HG03558 (cell line): ENCODE measurements around the gene DEAF1.
"Not testable (repeated sequence)": the region's sequence is repeated elsewhere in the genome, so short reads cannot be mapped to it uniquely, and the experiment has no call there.

Experiments
- ATAC-seq: cut with Tn5 transposase; IDR thresholded peaks from one replicate; pipeline ENCODE4 v1.9.1; 2021; ENCODE audit warnings: moderate number of reproducible peaks; ENCODE audit not compliant: unreplicated experiment; ENCODE audit errors: extremely low read depth

The DEAF1 gene

DNA sequence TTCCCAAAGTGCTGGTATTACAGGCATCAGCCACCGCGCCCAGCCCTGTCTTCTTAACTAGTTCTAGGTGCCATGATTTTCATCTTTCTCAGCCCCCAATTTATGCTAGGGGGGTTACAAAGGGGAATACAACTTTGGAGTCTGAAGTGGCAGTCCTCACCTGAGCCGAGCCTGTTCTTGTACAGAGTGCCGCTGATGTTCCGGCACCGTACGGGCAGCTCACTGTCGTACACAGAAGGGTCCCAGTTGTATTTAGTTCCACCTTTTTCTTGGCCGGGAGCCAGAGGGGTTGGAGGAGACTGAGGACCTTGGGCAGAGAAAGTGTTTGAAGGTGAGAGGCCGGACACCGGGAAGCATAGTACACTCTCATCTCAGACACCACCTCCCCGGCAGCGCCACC is 7.3 kb downstream of the DEAF1 start:
- ATAC-seq = no peak

DNA sequence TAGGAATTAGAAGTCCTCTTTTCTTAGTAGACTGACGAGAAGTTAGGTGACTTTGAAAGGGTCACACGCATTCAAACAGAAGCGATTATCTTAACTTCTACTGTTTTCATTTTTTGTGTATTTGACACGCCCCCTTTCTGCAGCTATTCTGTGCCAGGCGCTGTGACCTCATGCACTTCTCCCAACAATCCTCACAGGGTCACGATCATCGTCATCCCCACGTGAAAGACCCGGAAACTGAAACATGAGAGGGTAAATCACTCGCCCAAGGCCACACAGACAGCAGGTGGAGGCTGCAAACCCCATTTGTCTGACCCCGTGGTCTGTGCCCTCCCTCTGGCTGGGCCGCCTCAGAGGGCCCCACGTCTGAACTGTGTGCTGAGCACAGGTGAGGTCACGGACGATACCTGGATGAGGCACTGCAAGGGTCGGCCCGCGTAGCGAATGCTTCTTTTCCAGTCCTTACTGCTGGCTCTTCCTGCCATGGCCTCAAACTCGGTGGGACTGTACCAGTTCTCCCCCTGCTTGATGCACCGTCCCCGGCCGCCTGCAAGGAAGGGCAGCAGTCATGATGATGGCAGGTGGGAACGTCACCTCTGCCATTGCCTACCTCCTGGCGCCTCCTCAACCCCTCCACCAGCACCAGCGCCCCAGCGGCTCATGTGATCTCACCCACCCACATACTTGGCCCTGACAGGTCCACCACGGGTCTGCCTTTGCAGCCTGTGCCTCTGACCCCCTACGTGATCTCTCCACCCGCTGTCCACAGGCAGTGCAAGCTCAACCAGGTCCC is 8.4 kb downstream of the DEAF1 start:
- no peak for ATAC-seq

DNA sequence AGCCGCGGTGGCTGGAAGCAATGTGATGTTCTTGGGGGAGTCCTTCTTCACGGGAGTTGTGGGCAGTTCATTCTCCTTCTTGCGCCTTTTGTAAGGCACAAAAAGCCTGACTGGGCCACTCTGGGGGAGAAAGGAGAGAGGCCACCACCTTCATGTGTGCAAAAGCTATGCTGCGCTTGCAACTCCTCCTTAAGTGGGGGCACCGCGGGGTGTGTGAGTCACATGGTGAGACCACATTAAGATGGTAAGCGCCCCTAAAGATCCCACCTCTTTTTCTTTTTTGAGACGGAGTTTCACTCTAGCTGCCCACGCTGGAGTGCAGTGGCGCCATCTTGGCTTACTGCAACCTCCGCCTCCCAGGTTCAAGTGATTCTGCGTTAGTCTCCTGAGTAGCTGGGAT is 14.1 kb downstream of the DEAF1 start:
- ATAC-seq = no peak

DNA sequence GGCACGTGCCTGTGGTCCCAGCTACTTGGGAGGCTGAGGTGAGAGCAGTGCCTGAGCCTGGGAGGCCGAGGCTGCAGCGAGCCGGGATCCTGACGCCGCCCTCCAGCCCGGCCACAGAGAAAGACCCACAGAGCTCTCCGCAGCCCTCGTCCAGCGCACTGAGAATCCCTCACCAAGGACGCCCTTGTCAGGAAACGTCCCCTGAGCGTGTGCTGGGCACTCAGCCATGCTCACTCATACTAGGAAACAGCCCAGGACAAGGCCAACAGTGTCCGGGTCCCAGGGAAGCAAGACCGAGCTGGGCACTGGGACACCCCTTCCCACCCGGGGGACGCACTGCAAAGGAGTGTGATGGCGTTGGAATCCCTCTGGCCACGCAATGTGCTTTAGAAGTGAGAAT is 14.5 kb downstream of the DEAF1 start:
- ATAC-seq = no peak

DNA sequence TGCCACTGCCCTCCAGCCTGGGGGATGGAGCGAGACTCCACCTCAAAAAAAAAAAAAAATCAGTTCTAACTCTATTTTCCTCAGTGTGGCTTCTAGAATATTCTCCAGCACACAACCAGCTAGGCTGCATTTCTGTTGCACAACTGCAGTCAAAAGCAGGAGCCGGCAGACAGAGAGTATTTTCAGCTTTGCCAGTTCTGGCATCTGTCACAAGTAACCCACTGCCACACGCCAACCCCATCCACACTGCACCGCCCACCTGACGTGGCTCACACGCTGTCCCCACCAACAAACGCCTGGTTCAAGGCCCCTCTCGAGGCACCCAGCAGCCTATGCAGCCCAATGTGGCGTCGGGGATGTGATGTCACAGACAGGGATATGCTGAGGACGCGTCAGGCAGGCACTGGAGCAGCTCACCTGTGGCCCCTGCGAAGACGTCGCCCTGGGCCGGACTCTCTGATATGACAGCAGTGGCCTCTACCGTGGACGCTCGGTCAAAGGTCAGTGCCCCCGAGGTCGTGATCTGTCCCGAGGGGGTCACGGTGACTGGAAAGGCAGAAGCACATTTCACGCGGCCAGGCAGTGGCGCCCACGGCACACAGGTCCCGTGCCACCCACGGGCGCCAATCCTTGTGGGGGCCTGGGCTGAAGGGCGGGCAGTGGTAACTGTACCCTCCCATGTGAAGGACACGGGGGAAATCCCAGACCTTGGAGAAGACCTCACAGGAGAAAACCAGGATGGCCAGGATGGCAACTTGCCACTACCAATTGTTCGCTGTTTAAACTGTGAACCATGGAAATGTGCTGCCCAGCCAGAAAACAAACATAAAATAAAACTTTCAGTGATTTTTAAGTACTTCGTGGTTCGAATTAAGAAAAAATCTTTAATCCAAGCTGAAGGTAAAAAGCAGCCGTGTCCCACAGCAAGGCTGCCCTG is 15.5 kb downstream of the DEAF1 start:
- ATAC-seq = no peak

DNA sequence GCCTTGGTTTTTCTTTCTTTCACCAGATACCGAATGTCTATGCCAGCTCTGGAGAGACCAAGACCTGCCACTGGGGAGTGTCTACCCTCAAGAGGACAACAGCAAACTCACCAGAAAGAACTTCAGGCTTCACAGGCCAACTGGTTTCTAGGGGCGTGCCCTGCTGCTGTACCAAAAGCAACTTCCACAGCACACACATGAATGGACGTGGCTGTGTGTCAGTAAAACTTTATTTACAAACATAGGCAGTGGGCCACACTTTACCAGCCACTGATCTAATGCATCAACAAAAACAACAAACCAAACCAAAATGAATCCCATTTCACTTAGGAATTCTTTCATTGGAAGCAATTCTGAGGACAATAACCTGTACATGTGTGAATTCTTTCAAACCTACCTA is 16.7 kb downstream of the DEAF1 start:
- ATAC-seq = no peak

DNA sequence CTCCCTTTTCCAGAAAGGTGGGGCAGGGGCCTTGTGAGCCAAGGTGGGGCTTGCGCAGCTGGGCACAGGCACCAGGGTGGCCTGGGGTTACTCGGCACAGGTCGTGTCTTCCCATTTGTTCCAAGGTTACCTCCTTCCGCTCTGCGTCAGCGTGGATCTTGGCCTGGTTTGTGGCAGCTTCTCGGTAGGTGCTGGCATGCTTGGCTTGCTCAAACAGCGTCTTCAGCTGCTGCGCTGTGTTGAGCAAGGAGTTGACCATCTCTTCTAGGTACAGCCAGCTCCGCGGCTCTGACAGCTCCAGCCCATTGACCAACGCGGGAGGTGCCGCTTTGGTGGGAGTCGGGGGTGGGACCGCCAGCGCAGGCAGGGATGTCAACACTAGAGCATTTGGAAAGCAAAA is 20.6 kb downstream of the DEAF1 start:
- ATAC-seq = no peak

DNA sequence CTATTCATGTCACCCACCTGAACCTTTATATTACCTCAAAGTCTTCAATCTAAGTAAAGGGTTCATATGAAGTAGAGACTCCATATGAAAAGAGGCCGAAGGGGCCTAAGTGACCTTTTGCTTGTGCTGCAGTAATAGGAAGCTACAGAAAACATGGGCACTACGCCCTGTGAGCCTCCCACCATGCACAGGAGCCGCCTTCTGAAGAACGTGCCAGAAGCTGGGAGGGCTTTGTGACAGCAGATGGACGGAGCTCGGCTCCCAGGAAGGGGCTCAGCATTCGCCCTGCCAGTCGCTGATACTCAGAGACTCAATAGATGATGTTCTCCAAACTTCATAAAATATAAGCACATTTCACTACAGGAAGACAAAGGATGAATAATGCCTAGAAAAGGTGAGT is 21.2 kb downstream of the DEAF1 start:
- no peak for ATAC-seq

DNA sequence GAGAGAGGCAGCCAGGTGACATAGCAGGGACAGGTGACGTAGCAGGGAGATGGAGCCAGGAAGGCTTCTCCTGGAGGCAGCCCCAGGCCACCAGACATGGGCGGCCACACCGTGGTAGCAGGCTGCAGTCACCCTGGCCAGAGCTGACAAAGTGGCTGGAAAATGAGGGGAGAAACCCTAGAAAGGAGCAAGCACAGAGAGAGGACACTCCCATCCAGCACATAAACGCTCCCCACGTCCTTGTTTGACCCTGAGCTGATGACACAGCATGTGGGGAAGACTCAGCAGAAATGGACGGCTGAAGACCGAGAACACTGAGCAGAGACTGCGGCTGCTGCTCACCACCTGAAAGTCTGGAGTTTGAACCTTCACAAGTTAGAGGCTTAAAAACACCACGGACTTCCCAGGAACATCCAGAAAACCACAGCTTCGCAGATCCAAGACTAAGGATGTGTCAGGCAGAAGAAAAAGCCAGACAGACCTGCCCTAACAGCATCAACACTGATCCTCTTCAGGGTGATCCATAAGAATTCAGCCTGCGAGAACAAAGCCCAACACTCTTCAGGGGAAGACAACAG is 29.2 kb downstream of the DEAF1 start:
- no peak for ATAC-seq

DNA sequence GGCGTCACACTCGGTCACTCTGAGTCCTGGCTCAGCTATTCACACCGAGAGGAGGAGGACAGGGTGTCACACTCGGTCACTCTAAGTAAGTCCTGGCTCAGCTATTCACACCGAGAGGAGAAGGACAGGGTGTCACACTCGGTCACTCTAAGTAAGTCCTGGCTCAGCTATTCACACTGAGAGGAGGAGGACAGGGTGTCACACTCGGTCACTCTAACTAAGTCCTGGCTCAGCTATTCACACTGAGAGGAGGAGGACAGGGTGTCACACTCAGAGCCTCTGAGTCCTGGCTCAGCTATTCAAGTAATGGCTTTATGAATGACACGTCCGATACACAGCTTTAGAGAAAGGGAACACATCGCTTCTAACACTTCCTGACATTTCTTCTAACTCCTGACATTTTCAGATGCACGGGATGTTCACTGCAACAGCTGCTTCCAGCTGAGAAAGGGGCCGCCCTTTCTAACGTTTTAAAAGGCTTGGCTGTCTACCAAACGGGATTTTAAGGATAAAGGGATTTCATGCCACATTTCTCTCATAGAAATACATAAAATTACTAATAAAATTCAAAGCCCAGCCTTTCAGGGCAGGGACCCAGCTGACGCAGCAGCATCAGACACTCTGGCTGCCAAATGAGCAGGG is 29.8 kb downstream of the DEAF1 start:
- ATAC-seq = no peak

DNA sequence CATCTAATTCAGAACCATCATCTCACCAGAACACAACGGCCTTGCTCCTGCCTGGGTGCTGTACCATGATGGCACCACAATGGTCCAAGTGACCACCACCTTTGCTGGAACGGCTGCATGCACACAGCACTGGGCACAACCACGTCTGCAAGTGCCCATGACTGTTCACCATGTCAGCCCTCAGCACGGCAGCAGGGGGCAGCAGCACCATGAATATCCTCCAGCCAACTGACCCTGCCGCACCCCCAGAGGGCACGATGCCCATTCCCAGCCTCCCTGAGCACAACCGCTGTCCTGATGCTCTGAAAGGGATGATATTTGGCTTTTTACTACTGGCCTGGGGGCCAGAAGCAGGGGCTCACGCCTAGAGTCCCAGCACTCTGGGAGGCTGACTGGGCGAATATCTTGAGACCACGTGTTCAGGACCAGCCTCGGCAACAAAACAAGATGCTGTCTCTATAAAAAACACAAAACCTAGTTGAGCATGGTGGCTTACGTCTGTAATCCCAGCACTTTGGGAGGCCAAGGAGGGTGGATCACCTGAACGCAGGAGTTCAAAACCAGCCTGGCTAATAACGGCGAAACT is 32.2 kb downstream of the DEAF1 start:
- ATAC-seq = no peak

DNA sequence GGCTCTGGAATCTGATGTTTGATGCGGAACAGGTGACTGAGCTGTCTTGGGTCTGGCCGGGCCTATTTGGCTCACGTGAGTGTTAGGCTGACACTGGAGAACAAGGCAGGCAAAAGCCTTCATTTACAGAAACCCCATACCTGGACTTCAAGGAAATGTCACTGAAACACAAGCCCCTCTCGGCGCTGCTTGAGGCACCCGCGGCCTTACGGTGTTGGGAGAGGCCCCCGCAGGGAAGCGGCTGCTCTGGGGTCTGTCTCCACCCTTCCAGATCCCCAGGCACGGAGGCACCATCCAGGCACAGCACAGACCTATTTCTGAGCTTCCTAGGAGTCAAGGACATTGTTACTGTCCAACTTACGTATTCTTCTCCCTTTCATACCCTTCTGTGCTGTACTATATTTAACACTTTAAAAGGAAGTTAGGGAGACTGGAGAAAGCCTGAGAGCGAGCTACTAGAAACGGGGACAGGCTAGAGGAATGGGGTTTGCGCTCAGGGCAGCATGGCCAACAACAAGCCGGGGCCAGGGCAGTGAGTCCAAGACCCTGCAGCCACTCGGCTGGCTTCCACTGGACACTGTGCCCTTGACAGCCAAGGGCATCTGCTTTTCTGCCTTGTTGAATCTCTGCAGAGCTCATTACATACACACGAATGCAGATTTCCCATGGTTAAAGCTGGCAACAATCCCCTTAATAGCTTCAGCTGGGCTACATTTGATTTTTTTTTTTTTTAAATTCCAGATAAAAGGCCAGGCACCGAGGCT is 34.2 kb downstream of the DEAF1 start:
- ATAC-seq = no peak

DNA sequence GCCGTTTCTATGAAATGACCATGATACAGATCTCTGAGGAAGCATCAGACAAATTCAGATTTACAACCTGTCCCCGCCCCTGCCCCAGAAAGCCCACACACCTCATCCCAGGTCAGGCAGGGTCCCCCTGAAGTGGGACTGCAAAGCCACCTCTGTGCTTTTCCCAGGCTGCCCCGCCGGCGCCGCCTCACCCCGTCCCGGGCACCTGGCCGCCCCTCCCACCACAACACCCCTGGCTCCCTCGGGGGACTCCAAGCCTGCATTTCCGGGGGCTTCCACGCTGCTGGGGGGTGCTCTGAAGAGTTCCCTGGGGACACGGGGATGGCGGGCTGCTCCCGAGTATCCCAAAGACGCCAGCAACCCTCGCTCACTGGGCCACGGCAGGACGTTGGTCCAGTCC is 34.7 kb downstream of the DEAF1 start:
- ATAC-seq = no peak

DNA sequence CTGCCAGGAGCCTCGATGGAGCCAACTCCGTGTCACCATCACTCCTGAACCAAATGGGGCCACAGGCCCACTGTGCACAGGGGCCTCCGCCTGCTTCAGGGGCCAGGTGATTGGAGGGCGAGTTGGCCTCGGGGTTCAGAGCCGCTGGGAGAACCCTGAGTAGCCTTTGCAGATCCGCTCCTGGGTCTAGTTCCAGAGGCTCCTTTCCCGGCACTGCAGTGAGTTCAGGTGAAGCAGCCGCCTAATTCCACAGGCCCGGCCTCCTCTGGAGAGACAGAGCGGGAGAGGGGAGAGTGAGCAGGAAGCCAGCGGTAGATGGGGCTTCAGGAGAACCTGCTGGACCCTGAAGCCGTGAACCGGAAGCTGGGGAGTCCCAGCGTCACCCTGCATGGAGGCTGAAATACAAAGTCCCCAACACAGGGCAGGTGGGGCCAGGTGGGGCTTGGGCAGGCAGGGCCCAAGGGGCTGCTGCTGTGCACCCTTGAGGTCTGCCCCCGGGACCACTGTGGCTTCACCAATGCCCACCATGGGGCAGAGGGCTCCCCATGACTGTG is 35.4 kb downstream of the DEAF1 start:
- no peak for ATAC-seq

DNA sequence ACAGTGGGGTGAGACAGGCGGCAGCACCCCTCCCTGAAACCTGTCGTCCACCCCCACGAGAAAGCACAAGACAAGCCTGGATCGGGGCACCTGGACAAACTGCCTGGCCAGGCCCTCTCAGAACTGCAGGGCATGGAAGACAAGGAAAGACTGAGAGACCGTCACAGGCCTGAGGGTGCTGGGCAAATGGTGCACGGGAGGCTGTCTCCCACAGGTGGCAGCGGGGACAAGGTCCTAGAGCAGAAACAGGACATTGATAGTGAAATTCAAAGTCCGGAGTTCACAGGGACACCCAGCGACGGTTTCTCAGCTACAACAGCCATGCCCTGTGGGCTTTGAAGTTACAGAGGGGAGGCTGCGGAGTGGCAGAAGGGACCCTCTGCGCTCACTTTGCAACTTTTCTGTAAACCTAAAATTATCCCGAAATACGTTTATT is 37.3 kb downstream of the DEAF1 start:
- no peak for ATAC-seq

DNA sequence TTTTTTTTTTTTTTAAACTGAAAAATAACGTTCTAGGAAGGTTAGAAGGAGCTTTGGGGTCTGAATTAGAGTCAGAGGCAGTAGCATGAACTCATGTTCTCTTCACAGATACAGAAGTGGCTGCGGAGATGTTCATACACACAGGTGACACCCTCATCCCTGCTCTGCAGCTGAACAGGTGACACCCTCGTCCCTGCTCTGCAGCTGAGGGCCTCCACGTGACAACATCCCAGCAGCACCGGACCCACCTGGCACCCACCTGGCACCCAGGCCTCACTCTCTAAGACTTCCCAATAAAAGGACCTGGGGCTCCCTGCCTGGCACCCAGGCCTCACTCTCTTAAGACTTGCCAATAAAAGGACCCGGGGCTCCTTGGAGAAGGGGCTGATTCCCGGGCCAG is 38.2 kb downstream of the DEAF1 start:
- ATAC-seq = no peak

DNA sequence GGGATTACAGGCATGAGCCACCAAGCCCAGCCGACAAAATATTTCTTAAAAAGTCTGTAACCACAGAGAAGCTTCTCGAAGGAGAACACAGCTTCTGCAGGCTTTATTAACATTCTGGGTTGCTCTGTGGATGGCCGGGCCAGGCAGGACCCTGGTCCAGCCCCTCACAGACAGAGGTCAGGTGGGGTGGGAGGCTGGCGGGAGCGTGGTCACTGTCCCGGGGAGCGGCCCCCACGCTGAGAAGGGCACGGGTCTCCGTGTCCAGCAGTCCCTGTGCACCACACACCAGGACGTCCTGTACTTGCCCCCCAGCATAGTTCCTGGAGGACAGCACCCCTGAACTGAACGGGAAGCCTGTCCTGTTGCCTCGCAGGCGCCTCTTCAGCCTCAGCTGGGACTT is 38.6 kb downstream of the DEAF1 start:
- no peak for ATAC-seq

DNA sequence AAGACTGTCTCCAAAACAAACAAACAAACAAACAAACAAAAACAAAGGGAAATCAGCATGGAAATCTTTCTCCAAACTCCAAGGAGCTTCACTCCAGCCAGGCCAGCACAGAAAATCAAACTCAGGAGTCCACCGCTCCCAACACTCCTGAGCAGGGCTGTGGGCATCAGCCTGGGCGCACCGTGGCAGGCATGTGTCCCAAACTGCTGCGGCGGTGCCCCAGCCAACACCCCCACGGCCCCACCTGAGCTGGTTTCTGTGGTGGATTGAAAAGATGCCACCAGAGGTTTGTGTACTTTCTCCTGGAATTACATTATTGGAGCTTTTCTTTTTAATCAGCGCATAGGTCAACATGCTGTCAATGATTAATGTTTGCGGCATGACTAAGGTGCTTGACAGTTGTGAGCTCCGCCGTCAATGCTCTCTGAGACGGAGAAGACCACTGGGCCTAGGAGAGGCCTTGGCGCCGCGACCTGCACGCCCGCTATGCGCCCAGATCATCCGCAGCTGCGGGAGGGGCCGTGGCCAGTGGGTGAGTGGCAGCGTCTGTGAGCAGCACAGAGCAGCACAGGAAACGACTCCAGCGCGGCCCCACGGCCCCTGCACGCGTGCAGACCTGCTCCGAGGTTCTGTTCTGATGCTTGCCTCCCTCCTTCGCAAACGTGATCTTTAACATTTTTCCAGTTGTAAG is 39.8 kb downstream of the DEAF1 start:
- no peak for ATAC-seq

DNA sequence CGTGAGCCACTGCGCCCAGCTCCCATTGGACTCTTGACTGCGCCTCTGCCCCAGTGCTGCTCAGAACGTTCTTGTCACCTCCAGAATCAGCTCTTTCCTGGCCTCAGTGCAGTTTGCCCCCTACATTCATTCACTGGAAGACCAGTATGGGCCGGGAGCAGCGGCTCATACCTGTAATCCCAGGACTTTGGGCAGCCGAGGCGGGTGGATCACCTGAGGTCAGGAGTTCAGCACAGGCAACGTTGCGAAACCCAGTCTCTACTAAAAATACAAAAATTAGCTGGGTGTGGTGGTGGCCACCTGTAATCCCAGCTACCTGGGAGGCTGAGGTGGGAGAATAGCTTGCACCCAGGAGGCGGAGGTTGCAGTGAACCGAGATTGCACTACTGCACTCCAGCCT is 40.6 kb downstream of the DEAF1 start:
- ATAC-seq = not testable (repeated sequence)
